Type B pancreatic cell (in vitro differentiated cells): Measurements from ENCODE around the gene GOLGA8A. TPM values are rescaled to one million over a fixed set of nuclear protein-coding genes. Genes with fewer than 3 reads are reported as not detected.
"Not testable (repeated sequence)": the region's sequence is repeated elsewhere in the genome, so short reads cannot be mapped to it uniquely, and the experiment has no call there.

Experiments used
- DNase-seq: peaks from one replicate; pipeline ENCODE4 v3.0.0; 2021; ENCODE audit warnings: mixed read lengths; ENCODE audit not compliant: unreplicated experiment; ENCODE audit errors: extremely low spot score
- H3K27ac Mint-ChIP-seq: 2 replicates; pipeline ENCODE4 v1.8.0; 2021; ENCODE audit warnings: mild to moderate bottlenecking, mixed read lengths
- H3K27me3 Mint-ChIP-seq: 2 replicates; pipeline ENCODE4 v1.8.0; 2021; ENCODE audit warnings: mixed read lengths
- H3K36me3 Mint-ChIP-seq: 2 replicates; pipeline ENCODE4 v1.8.0; 2021; ENCODE audit warnings: mixed read lengths
- H3K4me1 Mint-ChIP-seq: one replicate; pipeline ENCODE4 v1.8.0; 2021; ENCODE audit warnings: mixed read lengths; ENCODE audit not compliant: unreplicated experiment
- H3K4me3 Mint-ChIP-seq: 2 replicates; pipeline ENCODE4 v1.8.0; 2021; ENCODE audit warnings: mild to moderate bottlenecking, mixed read lengths
- H3K9me3 Mint-ChIP-seq: 2 replicates; pipeline ENCODE4 v1.8.0; 2021; ENCODE audit warnings: mixed read lengths
- total RNA-seq: library from RNA; stranded (reverse); gene quantifications from 2 replicates; pipeline ENCODE4 v1.2.1, GENCODE V29; 2021; ENCODE audit warnings: low replicate concordance

Gene GOLGA8A
- total RNA-seq, 1 donor from 2014 or later: 135 TPM

- not testable (repeated sequence) for H3K27me3 Mint-ChIP-seq, H3K4me3 Mint-ChIP-seq, H3K4me1 Mint-ChIP-seq, H3K9me3 Mint-ChIP-seq, H3K36me3 Mint-ChIP-seq, H3K27ac Mint-ChIP-seq, DNase-seq
These were observed 16.7 kb downstream of the GOLGA8A start for GRCh38 chr15:34420953-34421352.

GRCh38 chr15:34418435-34418834 lies 19.2 kb downstream of the GOLGA8A start:
- H3K4me1 Mint-ChIP-seq, H3K27ac Mint-ChIP-seq, H3K4me3 Mint-ChIP-seq, H3K9me3 Mint-ChIP-seq, DNase-seq, H3K36me3 Mint-ChIP-seq, H3K27me3 Mint-ChIP-seq: not testable (repeated sequence)

DNA sequence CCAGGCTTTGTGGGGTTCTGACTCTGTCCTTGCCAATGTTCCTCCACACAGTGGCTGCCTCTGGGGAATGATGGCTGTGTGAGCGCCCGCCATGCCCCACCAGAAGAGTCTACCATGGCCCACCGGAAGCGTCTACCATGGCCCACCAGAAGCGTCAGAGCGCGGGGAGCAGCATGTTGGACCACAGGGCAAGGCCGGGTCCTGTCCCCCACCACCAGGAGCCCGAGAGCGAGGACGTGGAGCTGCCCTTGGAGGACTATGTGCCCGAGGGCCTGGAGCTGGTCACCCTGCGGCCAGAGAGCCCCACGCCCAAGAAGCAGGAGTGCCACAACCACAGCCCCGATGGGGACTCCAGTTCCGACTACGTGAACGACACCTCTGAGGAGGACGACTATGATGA lies 28.1 kb downstream of the GOLGA8A start:
- not testable (repeated sequence) for H3K27me3 Mint-ChIP-seq, H3K4me3 Mint-ChIP-seq, H3K4me1 Mint-ChIP-seq, H3K36me3 Mint-ChIP-seq, H3K9me3 Mint-ChIP-seq, H3K27ac Mint-ChIP-seq
- peak; percentile 57 for DNase-seq

DNA sequence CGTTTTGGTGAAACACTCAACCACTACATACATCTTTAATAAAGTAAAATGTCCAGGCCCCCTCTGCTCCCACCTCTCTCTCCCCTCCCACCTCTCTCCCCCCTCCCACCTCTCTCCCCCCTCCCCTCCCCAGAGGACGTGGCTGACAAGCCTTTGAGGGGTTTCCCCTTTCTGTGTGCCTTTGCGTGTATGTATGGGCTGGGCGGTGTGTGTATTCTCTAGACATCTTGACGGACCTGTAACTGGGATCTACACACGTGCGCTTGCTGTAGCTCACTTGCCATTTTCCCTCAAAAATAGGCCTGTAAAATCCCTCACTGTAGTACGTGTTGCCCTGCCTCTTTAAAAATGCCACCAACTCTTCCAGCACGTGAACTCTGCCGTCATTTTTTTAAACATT lies 28.6 kb downstream of the GOLGA8A start:
- H3K27ac Mint-ChIP-seq, H3K4me1 Mint-ChIP-seq, H3K27me3 Mint-ChIP-seq, DNase-seq, H3K36me3 Mint-ChIP-seq, H3K4me3 Mint-ChIP-seq, H3K9me3 Mint-ChIP-seq: not testable (repeated sequence)

DNA sequence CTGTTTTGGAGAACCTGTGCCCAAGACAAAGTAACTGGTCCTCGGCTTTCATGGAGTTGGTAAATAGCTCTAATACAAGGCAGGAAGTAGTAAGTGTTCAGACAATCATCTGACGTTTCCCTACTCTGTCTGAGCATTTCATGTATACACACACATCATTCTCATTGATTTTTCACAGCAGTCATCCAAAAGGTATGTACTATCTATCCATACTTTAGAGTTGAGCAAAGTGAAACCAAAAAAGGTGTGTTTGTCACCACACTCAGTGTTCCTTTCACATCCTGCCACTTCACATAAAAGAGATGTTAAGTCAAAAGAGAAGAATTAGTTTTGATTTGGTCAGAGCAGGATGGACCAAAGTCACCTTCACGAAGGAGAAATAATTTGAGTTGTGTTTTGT lies 33.7 kb downstream of the GOLGA8A start:
- not testable (repeated sequence) for H3K27ac Mint-ChIP-seq, H3K4me3 Mint-ChIP-seq, H3K9me3 Mint-ChIP-seq, H3K36me3 Mint-ChIP-seq, DNase-seq, H3K4me1 Mint-ChIP-seq, H3K27me3 Mint-ChIP-seq

GRCh38 chr15:34403160-34403598 lies 34.4 kb downstream of the GOLGA8A start:
- not testable (repeated sequence) for H3K4me1 Mint-ChIP-seq, DNase-seq, H3K4me3 Mint-ChIP-seq, H3K36me3 Mint-ChIP-seq, H3K27me3 Mint-ChIP-seq, H3K27ac Mint-ChIP-seq, H3K9me3 Mint-ChIP-seq

GRCh38 chr15:34397637-34398259 lies 39.9 kb downstream of the GOLGA8A start:
- not testable (repeated sequence) for H3K9me3 Mint-ChIP-seq, H3K4me3 Mint-ChIP-seq, H3K27me3 Mint-ChIP-seq, H3K4me1 Mint-ChIP-seq, H3K36me3 Mint-ChIP-seq, DNase-seq, H3K27ac Mint-ChIP-seq

GRCh38 chr15:34392981-34393380 lies 44.6 kb downstream of the GOLGA8A start:
- DNase-seq, H3K9me3 Mint-ChIP-seq, H3K4me1 Mint-ChIP-seq, H3K36me3 Mint-ChIP-seq, H3K27me3 Mint-ChIP-seq, H3K4me3 Mint-ChIP-seq, H3K27ac Mint-ChIP-seq: not testable (repeated sequence)

DNA sequence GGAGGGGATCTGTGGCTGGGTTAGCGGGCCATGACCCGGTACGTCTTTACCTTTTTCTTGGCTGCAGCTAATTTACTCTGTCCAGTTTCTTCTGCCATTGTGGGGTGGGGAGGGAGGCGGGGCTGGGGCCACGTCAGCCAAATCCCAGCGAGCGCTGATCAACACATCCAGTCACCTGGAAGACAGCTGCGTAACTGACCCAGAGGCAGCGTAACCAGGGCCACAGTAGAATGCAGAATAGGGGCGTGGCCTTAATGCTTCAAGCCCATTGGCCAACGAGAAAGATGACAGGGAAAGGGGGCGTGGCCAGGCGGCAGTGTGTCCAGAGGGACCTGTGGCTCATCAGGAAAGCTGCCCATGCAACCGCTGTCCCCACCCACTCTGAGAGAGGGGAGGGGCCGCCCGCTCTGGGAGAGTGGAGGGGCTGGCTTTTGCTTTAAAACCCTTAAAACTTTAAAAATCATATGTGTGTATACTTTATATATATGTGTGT lies 48.0 kb downstream of the GOLGA8A start:
- H3K27me3 Mint-ChIP-seq, H3K36me3 Mint-ChIP-seq, DNase-seq, H3K9me3 Mint-ChIP-seq, H3K4me3 Mint-ChIP-seq, H3K4me1 Mint-ChIP-seq, H3K27ac Mint-ChIP-seq: not testable (repeated sequence)

Other genes starting within 250 kb of the GOLGA8A start
- 51.8 and 63.9 TPM in 2 replicates for gene KATNBL1, start 227.7 kb downstream of the GOLGA8A start, total RNA-seq
- gene EMC4, start 212.8 kb downstream of the GOLGA8A start, total RNA-seq: 102 and 111 TPM in 2 replicates
- gene SLC12A6, start 100.0 kb downstream of the GOLGA8A start, total RNA-seq: 14.5 and 15.0 TPM in 2 replicates
- 143 and 157 TPM in 2 replicates for gene NOP10, start 94.7 kb downstream of the GOLGA8A start, total RNA-seq
- not detected in 2 replicates for gene NUTM1, start 94.5 kb downstream of the GOLGA8A start, total RNA-seq
- 87.5 and 90.6 TPM in 2 replicates for gene LPCAT4, start 70.6 kb downstream of the GOLGA8A start, total RNA-seq
- 24.0 and 68.1 TPM in 2 replicates for gene GOLGA8B, start 145.8 kb upstream of the GOLGA8A start, total RNA-seq